ENCODE data around the gene CRAMP1.

CRAMP1 gene

DNA sequence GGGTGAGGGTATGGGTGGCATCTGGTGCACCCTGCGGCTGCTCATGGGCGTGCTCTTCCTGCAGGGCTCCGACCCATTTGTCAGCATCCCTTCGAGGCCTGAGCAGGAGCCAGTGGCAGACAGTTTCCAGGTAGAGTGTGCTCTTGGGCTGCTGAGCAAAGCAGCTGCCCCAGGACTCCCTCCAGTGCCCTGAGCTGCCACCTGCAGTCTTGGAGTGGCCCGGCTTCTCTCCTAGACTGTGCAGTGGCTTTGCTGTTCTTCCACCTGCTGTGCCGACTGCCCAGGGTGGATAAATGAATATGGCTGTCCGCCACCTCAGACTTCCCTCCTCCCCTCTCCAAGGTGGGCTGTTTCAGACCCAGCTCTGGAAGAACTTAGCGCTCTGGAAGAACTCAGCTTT is 55.1 kb downstream of the CRAMP1 start:
- TF ChIP-seq FOXP2 (optimal IDR thresholded peaks at IDR 0.05; ENCODE audit: borderline replicate concordance, extremely low read depth, extremely low read length, insufficient read depth), result no peak
- TF ChIP-seq POLR2AphosphoS5 (IDR thresholded peaks at IDR 0.05; ENCODE audit: low read depth, low read length), result no peak
- TF ChIP-seq, protein P1, sequence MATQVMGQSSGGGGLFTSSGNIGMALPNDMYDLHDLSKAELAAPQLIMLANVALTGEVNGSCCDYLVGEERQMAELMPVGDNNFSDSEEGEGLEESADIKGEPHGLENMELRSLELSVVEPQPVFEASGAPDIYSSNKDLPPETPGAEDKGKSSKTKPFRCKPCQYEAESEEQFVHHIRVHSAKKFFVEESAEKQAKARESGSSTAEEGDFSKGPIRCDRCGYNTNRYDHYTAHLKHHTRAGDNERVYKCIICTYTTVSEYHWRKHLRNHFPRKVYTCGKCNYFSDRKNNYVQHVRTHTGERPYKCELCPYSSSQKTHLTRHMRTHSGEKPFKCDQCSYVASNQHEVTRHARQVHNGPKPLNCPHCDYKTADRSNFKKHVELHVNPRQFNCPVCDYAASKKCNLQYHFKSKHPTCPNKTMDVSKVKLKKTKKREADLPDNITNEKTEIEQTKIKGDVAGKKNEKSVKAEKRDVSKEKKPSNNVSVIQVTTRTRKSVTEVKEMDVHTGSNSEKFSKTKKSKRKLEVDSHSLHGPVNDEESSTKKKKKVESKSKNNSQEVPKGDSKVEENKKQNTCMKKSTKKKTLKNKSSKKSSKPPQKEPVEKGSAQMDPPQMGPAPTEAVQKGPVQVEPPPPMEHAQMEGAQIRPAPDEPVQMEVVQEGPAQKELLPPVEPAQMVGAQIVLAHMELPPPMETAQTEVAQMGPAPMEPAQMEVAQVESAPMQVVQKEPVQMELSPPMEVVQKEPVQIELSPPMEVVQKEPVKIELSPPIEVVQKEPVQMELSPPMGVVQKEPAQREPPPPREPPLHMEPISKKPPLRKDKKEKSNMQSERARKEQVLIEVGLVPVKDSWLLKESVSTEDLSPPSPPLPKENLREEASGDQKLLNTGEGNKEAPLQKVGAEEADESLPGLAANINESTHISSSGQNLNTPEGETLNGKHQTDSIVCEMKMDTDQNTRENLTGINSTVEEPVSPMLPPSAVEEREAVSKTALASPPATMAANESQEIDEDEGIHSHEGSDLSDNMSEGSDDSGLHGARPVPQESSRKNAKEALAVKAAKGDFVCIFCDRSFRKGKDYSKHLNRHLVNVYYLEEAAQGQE (IDR thresholded peaks at IDR 0.05; ENCODE audit: insufficient read depth in 1 of 2, low read depth in 2 of 2, low read length in 2 of 2), result no peak
- no peak for TF ChIP-seq TAF1 (IDR thresholded peaks at IDR 0.05; ENCODE audit: borderline replicate concordance, insufficient read depth, low read length)
- TF ChIP-seq SIN3A (IDR thresholded peaks at IDR 0.05; ENCODE audit: borderline replicate concordance, insufficient read depth, low read length), result no peak

- no peak for TF ChIP-seq FOXP2 (optimal IDR thresholded peaks at IDR 0.05; ENCODE audit: borderline replicate concordance, extremely low read depth, extremely low read length, insufficient read depth)
- TF ChIP-seq POLR2AphosphoS5 (IDR thresholded peaks at IDR 0.05; ENCODE audit: low read depth, low read length), result no peak
- TF ChIP-seq, protein P1 (IDR thresholded peaks at IDR 0.05; ENCODE audit: insufficient read depth in 1 of 2, low read depth in 2 of 2, low read length in 2 of 2), result no peak
- no peak for TF ChIP-seq SIN3A (IDR thresholded peaks at IDR 0.05; ENCODE audit: borderline replicate concordance, insufficient read depth, low read length)
- no peak for TF ChIP-seq TAF1 (IDR thresholded peaks at IDR 0.05; ENCODE audit: borderline replicate concordance, insufficient read depth, low read length)
Measured at GRCh38 chr16:1667916-1668315, 55.8 kb downstream of the CRAMP1 start.

- TF ChIP-seq, protein P1 (IDR thresholded peaks at IDR 0.05; ENCODE audit: insufficient read depth in 1 of 2, low read depth in 2 of 2, low read length in 2 of 2), result no peak
- TF ChIP-seq FOXP2 (optimal IDR thresholded peaks at IDR 0.05; ENCODE audit: borderline replicate concordance, extremely low read depth, extremely low read length, insufficient read depth) (no peak), TAF1 (IDR thresholded peaks at IDR 0.05; ENCODE audit: borderline replicate concordance, insufficient read depth, low read length) (no peak), POLR2AphosphoS5 (IDR thresholded peaks at IDR 0.05; ENCODE audit: low read depth, low read length) (no peak), SIN3A (IDR thresholded peaks at IDR 0.05; ENCODE audit: borderline replicate concordance, insufficient read depth, low read length) (no peak)
Measured at GRCh38 chr16:1668612-1669319, 56.6 kb downstream of the CRAMP1 start.

- TF ChIP-seq TAF1 (IDR thresholded peaks at IDR 0.05; ENCODE audit: borderline replicate concordance, insufficient read depth, low read length), result no peak
- TF ChIP-seq, protein P1 (IDR thresholded peaks at IDR 0.05; ENCODE audit: insufficient read depth in 1 of 2, low read depth in 2 of 2, low read length in 2 of 2), result no peak
- TF ChIP-seq SIN3A (IDR thresholded peaks at IDR 0.05; ENCODE audit: borderline replicate concordance, insufficient read depth, low read length), result no peak
- no peak for TF ChIP-seq FOXP2 (optimal IDR thresholded peaks at IDR 0.05; ENCODE audit: borderline replicate concordance, extremely low read depth, extremely low read length, insufficient read depth)
- TF ChIP-seq POLR2AphosphoS5 (IDR thresholded peaks at IDR 0.05; ENCODE audit: low read depth, low read length), result no peak
Measured at GRCh38 chr16:1669698-1670097, 57.5 kb downstream of the CRAMP1 start.
